ENCODE results near the gene FZR1. TPM values are rescaled to one million over a fixed set of nuclear protein-coding genes. Genes with fewer than 3 reads are reported as not detected.
"Not testable (repeated sequence)": the region's sequence is repeated elsewhere in the genome, so short reads cannot be mapped to it uniquely, and the experiment has no call there.

Gene FZR1
- total RNA-seq, 4 donors from 2014 or later: 15.9 to 32.0 (median 21.0) TPM

GRCh38 chr19:3576696-3577443 is 70.8 kb downstream of the FZR1 start:
- intact Hi-C loops (cut with DNase I; ENCODE audit: low total_unique reads): no loop called here
- peak overlapping the region in 1 of 4 donors; percentile 45 for H3K27ac ChIP-seq
- in situ Hi-C loops (cut with MboI; ENCODE audit: low sequenced_read_pairs in 4 of 4): no loop called here
- peaks cover 16 to 23% of the 10 kb centered on the region in 2 donors for H3K4me1 ChIP-seq
- ATAC-seq (no peak), DNase-seq (no peak)
- H3K4me3 ChIP-seq: peak overlapping the region in 3 of 4 donors; percentile 9 to 43 (median 18)
- H3K27me3 ChIP-seq: no peaks in the 10 kb centered on the region
- H3K9me3 ChIP-seq: no peaks in the 10 kb centered on the region
- TF ChIP-seq POLR2A (IDR thresholded peaks at IDR 0.05): no peak
- TF ChIP-seq, protein P1, sequence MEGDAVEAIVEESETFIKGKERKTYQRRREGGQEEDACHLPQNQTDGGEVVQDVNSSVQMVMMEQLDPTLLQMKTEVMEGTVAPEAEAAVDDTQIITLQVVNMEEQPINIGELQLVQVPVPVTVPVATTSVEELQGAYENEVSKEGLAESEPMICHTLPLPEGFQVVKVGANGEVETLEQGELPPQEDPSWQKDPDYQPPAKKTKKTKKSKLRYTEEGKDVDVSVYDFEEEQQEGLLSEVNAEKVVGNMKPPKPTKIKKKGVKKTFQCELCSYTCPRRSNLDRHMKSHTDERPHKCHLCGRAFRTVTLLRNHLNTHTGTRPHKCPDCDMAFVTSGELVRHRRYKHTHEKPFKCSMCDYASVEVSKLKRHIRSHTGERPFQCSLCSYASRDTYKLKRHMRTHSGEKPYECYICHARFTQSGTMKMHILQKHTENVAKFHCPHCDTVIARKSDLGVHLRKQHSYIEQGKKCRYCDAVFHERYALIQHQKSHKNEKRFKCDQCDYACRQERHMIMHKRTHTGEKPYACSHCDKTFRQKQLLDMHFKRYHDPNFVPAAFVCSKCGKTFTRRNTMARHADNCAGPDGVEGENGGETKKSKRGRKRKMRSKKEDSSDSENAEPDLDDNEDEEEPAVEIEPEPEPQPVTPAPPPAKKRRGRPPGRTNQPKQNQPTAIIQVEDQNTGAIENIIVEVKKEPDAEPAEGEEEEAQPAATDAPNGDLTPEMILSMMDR (IDR thresholded peaks at IDR 0.05 in 4 of 5, conservative IDR thresholded peaks at IDR 0.05 in 1 of 5): no peak
- no peaks in the 10 kb centered on the region for H3K36me3 ChIP-seq

- TF ChIP-seq POLR2A (IDR thresholded peaks at IDR 0.05): no peak
- Histone ChIP-seq H3K27me3 (no peaks in the 10 kb centered on the region), H3K9me3 (no peaks in the 10 kb centered on the region), H3K4me1 (peaks cover 12 to 19% of the 10 kb centered on the region in 2 donors), H3K27ac (no peak overlapping the region), H3K36me3 (no peaks in the 10 kb centered on the region), H3K4me3 (no peak overlapping the region)
- in situ Hi-C loops (cut with MboI; ENCODE audit: low sequenced_read_pairs in 4 of 4) (no loop called here), intact Hi-C loops (cut with DNase I; ENCODE audit: low total_unique reads) (no loop called here)
- DNase-seq (no peak), ATAC-seq (no peak)
Measured at GRCh38 chr19:3577723-3578344, 71.7 kb downstream of the FZR1 start.

DNA sequence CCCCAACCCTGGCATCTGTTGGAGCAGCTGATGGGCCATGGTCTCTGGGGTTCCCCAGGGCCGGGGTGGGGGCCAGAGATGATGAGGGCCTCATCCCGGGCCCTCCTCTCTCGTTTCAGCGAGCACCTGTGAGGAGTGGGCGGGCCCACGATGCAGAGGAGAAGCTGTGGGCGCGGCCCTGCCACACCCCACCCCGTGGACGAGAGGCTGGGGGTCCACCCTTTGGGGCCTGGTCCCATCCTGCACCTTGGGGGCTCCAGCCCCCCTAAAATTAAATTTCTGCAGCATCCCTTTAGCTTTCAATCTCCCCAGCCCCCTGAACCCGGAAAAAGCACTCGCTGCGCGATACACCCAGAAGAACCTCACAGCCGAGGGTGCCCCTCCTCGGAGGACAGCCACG is 72.3 kb downstream of the FZR1 start:
- Histone ChIP-seq H3K27me3 (no peaks in the 10 kb centered on the region), H3K4me3 (no peak overlapping the region), H3K36me3 (no peaks in the 10 kb centered on the region), H3K9me3 (no peaks in the 10 kb centered on the region), H3K4me1 (peaks cover 11 to 15% of the 10 kb centered on the region in 2 donors), H3K27ac (no peak overlapping the region)
- ATAC-seq (no peak), DNase-seq (no peak)
- in situ Hi-C loops (cut with MboI; ENCODE audit: low sequenced_read_pairs in 4 of 4): no loop called here
- intact Hi-C loops (cut with DNase I; ENCODE audit: low total_unique reads): no loop called here
- TF ChIP-seq, protein P1 (IDR thresholded peaks at IDR 0.05 in 4 of 5, conservative IDR thresholded peaks at IDR 0.05 in 1 of 5): no peak

GRCh38 chr19:3580156-3580934 is 74.2 kb downstream of the FZR1 start:
- Histone ChIP-seq H3K4me3 (no peak overlapping the region), H3K4me1 (peaks cover 6 to 11% of the 10 kb centered on the region in 2 donors), H3K27me3 (peaks cover 3 to 6% (median 4%) of the 10 kb centered on the region in 3 donors), H3K9me3 (no peaks in the 10 kb centered on the region), H3K27ac (peak overlapping the region in 1 of 4 donors; percentile 22), H3K36me3 (no peaks in the 10 kb centered on the region)
- in situ Hi-C loops (cut with MboI; ENCODE audit: low sequenced_read_pairs in 4 of 4): no loop called here
- ATAC-seq (peak; percentile 37 to 74), DNase-seq (no peak)
- TF ChIP-seq, protein P1 (IDR thresholded peaks at IDR 0.05 in 4 of 5, conservative IDR thresholded peaks at IDR 0.05 in 1 of 5): no peak
- no peak for TF ChIP-seq POLR2A (IDR thresholded peaks at IDR 0.05)
- intact Hi-C loops (cut with DNase I; ENCODE audit: low total_unique reads): loop anchor here (5.0 kb wide), 1 partner anchor 33 kb away; no protein-coding TSS in a partner anchor

GRCh38 chr19:3581792-3582191 is 75.7 kb downstream of the FZR1 start:
- DNase-seq; ATAC-seq; in situ Hi-C loops (cut with MboI; ENCODE audit: low sequenced_read_pairs in 4 of 4); H3K4me3 ChIP-seq; H3K4me1 ChIP-seq; H3K36me3 ChIP-seq; H3K27ac ChIP-seq; H3K9me3 ChIP-seq: not testable (repeated sequence)
- H3K27me3 ChIP-seq: peaks cover 12 to 15% (median 15%) of the 10 kb centered on the region in 3 donors
- intact Hi-C loops (cut with DNase I; ENCODE audit: low total_unique reads): loop anchor here (5.0 kb wide), 1 partner anchor 34 kb away; no protein-coding TSS in a partner anchor

- DNase-seq; H3K9me3 ChIP-seq; H3K36me3 ChIP-seq; H3K27ac ChIP-seq; ATAC-seq; in situ Hi-C loops (cut with MboI; ENCODE audit: low sequenced_read_pairs in 4 of 4); H3K4me3 ChIP-seq: not testable (repeated sequence)
- intact Hi-C loops (cut with DNase I; ENCODE audit: low total_unique reads): loop anchor here (5.0 kb wide), 1 partner anchor 37 kb away; no protein-coding TSS in a partner anchor
- Histone ChIP-seq H3K27me3 (peaks cover 12 to 15% (median 15%) of the 10 kb centered on the region in 3 donors), H3K4me1 (peaks cover 10 to 11% of the 10 kb centered on the region in 2 donors)
Measured at GRCh38 chr19:3584036-3584802, 78.1 kb downstream of the FZR1 start.

Data from gastrocnemius medialis (tissue), 4 donors.